Right renal pelvis (tissue), 4 donors: ENCODE measurements around the gene MAPKAPK3. TPM values are rescaled to one million over a fixed set of nuclear protein-coding genes. Genes with fewer than 3 reads are reported as not detected.

ENCODE experiments used
- DNase-seq, 4 donors: peaks; one replicate each; pipeline ENCODE4 v3.0.0-alpha.2; 2013; ENCODE audit warnings: low read depth in 4 of 4, low spot score in 3 of 4, missing footprints in 1 of 4
- polyA plus RNA-seq, 4 donors: library from polyadenylated mRNA; unstranded; fragments of 120-200 nt; gene quantifications; one replicate each; pipeline ENCODE4 v1.2.1, GENCODE V29; 2013; ENCODE audit not compliant: insufficient read length in 4 of 4

The MAPKAPK3 gene
- 10 to 100 TPM; 56.8 to 67.9 (median 60.7) TPM for polyA plus RNA-seq

DNA sequence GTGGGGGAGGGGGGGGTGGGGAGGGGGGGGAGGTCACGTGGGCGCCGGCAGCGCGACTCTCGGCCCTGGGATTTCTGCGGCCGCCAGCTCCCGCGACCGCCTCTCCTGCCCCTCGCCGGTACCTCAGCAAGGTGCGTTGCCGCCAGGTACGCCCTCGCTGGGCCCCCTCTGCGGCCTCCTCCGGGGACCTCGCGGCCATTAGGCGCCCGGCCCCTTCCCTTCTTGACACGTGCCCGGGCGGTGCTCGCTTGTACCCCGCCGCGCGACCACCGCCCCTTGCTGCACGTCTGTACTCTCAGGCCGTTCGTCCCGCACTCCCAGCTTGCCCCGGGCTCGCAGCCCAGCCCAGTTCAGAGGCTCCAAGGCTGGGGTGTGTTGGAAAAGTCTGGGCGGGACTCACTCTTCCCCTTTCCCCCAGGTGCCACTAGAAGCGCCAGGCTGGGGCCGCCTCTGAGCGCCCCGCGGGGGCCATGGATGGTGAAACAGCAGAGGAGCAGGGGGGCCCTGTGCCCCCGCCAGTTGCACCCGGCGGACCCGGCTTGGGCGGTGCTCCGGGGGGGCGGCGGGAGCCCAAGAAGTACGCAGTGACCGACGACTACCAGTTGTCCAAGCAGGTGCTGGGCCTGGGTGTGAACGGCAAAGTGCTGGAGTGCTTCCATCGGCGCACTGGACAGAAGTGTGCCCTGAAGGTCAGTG lies at the start of gene MAPKAPK3:
MAPKAPK3 (plus strand) TSS at position 56 of the 696 bp plus-strand sequence; CDS start at position 471, 415 bp downstream.
- DNase-seq = no peak

DNA sequence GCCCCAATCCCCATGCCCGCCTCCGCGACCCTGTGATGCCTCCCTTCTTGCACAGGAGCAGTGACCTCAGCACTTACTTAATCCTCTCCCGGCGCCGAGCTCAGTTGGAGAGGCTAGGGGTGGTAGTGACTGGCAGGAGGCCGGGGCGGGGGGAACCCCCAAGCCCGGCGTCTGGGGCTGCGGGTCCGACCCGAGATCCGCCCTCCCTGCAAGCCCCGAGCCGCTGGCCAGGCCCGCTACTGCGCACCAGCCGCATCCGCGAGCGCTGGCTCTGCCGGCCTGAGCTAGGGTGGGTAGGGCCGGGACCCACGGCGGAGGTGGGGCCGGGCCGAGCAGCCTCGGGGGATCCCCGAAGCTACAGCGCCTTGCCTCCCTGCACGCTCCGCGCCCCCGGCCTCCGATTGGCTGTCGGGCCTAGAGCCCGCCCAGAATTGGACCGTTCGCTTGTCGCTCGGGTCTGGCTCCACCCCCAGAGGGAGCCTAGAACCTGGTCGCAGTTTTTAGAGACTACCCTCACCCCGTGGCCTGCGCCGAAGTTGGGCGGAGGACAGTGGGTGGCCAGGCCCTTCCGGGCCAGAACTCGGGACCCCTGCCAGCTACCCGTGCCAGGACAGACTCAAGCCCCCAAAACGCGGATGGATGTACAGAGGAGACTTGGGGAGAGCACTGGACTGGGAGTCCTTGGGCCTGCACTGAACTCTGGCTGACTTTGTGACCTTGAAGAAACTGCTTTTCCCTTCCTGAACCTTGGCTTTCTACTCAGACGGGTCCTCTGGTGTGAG lies 49.4 kb upstream of the MAPKAPK3 start, which contains the start of gene C3orf18:
C3orf18 (minus strand) TSS at position 362 of the 782 bp plus-strand sequence. CDS start 2,048 bp downstream, outside the sequence.
- DNase-seq = peak; percentile 58 to 72 (median 67)

DNA sequence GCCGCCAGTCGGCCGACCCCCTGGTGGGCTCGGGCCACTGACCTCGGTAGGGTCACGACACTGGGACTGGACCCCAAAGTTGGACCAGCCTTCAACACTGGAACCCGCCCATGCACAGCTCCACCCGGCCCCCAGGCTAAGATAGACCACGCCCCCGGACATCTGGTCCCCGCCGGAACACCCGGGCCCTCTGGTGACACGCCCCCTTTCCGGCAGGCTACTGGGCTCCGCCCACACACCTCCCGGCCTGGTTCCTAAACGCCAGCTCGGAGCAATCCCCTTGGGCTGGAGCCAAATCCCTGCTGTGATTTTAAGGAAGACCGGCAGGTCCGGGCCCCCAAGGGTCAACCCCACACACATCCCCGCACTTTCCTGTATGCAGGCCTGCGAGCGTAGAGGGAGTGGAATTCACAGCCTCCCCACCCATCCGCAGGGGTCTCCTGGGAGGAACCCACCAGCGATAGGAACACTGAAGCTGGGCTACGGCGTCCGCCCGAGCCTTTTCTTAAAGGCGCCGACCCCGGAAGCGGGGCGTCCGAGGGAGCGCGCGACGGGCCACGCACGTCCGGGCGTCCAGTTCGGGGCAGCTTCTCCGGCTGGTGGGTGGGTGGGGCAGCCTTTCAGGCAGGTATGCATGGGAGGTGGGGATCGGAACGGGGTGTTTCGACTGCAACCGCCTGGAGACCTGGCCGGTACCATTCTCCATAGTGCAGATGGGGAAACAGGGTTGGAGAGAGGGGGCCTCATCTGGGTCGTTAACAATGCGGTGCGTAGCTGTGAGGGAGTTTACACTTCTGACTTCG lies 47.8 kb upstream of the MAPKAPK3 start, which contains the start of gene HEMK1:
HEMK1 (plus strand) TSS at position 576 of the 803 bp plus-strand sequence. CDS start 1,583 bp downstream, outside the sequence.
- peak; percentile 89 to 95 (median 93) for DNase-seq

DNA sequence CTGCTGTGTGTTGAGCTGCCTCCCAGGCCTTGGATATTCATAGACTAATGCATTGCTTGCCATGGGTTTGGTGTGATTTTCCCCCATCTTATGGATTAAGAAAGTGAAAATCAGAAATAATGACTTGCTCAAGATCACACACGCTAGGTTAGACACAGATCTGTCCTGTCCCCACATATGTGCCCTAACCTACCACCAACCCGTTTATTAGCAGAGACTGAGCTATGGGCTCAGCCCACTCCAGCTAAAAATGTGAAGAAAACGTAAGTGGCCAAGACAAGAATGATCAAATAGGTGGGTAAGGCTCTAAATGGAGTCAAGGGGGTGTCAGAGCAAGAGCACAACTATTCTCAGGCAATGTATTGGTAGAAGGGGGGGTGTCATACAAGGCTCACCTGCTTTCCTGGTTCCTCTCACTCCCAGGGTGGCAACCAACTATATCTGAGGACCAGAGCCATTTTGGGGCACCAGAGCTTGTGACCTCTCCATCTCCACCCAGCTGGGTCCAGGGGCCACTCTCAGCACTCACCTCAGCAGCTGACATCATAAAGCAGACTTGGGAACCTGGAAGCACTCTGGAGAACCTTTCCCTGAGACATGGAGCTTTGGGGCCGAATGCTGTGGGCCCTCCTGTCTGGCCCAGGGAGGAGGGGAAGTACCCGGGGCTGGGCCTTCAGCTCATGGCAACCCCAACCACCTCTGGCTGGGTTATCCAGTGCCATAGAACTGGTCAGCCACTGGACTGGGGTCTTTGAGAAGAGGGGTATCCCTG lies 46.3 kb upstream of the MAPKAPK3 start:
- no peak for DNase-seq

DNA sequence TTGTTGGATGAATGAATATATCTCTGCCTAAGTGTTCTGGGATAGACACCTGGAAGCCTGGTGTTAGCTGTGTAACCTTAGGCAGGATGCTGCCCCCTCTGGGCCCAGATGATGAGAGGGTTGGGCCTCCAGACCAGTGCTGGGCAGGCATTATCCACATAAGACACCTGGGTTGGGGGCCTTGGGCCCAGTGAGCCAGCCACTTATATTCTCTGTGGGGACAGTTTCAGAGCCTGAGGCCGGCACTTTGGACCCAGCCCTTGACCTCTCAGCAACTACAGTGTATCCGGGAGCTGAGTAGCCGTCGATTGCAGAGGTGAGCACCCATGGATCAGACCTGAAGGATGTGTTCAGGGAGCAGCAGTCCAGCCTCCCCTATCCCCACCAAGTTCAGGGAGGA lies 45.5 kb upstream of the MAPKAPK3 start:
- no peak for DNase-seq

DNA sequence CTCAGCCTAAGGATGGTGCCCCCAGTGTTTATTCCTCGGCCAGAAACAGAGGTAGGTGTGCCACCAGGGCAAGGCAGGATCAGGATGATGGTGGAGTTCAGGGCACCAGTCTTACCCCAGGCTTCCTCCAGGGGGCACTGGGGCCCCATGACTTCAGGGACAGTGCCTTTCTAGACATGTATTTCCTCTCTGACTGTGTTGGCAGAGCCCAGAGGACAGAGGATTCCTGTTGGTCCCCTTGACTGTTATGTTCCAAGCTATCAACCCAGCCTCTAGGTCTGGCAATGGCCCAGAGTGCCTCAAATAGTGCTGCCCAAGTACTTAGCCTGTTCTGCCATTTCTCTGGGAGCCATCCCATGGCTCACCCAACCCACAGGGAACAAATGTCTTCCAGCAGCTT lies 44.8 kb upstream of the MAPKAPK3 start:
- DNase-seq = peak in 2 of 4 donors; percentile 41 to 57

DNA sequence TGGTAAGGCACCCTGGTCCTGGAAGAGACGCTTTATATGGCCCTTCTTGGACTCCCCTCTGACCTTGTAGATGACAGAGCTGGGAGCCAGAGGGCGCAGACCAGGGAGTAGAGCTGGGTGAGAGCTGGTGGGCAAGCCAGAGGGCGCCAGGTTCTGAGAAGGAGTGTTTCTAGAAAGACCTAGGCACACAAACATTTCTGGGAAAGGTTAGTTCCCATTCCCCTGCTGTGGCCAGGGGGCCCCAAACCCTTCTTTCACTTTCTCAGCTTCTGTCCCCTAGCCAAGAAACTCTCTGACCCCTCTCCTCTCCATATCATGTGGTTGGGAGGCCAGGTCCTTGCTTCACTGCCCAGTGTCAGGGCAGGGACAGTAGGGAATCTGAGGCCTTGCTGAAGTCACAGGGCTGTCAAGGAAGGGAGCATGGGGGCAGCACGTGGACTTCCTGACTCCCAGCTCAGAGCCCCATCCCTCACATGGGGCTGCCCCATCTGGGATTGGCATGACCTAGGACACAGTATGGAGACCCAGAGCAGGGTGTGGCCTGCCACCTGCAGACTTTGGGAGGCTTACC lies 44.1 kb upstream of the MAPKAPK3 start:
- DNase-seq = no peak

DNA sequence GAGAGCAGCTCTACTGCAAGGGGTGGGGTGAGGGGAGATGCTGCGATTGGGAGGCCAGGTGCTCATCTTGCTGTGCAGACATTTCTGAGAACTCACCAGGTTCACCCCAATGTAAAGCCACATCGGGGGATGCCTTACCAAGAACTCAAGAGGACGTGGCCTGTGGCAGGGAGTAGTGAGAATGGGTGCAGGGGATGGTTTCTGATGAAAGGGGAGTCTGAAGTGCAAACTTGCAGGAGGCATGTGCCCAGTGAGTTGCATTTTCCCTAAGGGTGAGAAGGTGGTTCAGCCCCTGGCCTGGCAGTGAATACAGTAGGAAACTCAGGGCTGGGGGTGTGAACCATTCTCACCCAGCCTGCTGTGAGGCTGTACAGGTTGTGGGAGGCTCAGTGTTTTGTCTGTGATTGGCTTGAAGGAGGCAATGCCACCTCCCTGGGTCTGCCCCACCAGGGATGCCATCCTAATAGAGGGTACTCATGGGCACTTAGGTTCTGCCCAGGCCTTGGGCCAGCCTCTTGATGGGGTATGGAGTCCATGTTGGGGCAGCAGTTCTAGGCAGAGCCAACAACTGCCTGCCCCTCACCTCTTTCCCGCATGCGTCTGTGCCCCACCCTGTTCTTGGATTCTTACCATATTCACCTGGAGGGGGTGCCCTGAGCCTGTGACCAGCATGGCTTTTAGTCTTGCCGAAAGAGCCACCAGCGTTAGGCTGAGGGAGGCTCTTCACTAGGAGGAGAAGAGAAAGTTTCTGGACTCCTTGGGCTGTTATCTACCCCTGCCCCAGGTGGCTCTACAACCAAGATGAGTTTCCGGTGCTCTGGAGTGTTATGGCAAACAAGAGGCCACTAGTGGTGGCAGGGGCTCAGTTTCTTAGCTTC lies 43.1 kb upstream of the MAPKAPK3 start:
- DNase-seq = no peak

DNA sequence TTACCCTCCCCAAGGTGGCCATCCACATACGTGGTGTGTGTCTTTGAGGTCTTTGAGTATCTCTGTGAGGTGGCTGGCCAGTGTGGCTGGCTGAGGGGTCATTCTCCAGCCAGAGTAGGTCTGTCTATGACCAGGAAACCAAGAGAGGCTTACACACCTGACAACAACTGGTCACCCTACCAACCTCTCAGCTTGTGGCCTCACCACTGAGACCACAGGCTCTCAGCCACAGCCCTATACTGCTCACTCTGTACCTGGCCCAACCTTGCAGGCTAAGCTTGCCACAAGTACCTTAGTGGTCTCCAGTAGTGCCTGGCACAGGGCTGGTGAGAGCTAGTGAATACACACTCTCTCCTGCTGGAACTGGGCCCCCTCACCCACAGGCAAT lies 42.5 kb upstream of the MAPKAPK3 start:
- DNase-seq = no peak

DNA sequence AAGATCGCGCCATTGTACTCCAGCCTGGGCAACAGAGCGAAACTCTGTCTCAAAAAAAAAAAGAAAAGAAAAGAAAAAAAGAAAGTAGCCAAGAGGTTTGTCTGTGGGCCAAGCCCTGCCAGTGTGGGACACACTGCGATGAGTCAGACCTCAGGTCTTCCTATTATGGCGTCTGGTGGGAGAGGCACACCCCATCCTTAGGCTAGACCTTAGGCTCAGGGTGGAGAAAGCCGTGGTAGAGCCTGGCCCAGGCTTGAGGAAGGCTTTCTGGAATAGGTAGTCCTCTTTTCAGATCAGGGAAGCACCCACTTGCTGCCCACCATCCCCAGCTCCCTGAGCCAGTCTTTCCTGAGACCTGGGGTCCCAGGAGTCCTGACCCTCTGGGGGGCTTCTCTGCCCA lies 41.6 kb upstream of the MAPKAPK3 start:
- DNase-seq = no peak

DNA sequence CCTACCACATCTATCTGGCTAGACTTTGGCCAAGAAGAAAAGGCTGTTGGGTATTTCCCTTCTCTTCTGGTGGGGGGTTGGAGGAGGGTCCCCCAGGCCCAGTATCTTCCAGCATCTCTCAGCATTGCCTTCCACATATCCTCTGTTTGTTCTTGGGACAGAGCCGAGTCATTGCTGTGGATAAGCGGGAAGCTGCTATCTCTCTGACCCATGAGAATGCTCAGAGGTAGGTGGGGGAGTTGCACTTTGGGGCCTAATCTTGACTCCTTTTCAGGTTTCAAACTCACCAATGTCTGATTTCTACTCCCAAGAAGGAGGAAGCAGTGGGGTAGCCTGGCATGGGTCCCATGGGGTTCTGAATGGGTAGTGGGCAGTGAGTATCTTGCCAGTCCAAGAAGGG lies 39.6 kb upstream of the MAPKAPK3 start:
- no peak for DNase-seq

DNA sequence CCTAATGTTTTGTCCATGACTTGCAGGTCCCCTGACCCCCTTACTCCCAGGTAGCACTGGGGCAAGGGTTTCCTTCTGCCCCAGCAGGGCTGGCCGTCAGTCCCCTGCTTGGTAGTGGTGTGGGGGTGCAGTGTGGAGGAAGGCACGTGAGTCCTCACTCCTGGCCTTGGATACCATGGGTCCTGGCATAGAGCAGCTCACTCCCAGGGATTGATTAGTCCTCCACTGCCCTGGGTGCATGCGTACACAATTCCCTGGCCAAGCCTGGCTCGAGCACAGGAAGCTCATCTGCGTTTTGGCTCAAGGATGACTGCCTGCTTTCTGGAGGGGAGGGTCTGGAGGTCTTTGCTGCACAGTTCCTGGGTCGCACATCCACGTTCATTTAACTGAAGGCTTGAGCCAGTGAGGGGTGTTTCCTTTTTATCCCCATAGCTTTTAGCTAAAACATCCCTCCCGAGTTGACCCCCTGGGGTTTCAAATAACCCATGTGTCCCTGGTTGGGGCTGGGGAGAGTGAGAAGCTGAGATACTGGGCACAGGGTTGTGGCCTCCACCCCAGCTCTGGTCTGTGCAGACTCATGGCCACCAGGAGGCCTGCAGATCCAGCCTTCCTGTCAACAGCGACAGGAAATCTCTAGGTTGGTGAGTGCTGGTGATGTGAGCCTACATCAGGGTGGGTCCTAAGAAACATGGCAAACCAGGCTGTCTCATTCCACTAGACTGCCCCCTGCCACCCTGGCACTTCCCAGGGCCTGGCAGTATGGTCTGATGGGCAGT lies 36.1 kb upstream of the MAPKAPK3 start:
- DNase-seq = no peak

DNA sequence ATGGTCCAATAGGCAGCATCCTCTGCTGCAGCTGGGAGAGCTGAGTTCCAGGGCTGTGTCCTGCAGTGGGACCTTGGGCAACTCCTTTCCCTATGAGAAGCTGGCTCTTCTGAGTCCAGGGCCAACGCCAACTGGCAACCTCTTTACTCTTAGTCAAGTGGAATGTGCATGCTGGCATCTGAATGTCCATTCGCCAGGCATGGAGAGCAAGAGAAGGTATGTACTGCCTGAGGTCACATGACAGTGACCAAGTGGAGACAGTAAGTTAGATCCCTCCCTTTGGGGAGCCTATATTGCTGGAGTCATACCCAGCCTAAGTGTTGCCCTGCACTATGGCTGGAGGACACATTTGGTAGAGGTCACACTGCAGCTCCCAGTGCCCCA lies 35.5 kb upstream of the MAPKAPK3 start:
- DNase-seq = no peak

DNA sequence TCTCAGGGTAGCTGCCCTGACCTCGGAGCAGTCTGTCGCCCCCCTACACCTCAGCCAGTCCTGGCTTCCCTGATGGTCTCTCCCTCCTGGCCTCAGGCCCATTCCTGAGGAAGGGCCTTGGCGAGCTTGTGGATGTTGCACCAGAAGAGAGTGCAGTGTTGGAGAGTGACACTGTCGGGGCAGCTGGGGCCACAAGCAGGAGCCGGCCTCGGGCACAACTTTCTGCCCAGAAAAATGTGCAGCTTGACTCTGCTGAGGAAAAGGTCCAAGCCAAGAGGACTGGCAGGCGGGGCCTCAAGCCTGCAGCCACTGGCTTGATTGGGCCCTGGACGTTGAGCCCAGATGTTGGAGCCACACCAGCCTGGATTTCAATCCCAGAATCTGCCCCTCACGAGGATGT lies 34.9 kb upstream of the MAPKAPK3 start:
- no peak for DNase-seq

DNA sequence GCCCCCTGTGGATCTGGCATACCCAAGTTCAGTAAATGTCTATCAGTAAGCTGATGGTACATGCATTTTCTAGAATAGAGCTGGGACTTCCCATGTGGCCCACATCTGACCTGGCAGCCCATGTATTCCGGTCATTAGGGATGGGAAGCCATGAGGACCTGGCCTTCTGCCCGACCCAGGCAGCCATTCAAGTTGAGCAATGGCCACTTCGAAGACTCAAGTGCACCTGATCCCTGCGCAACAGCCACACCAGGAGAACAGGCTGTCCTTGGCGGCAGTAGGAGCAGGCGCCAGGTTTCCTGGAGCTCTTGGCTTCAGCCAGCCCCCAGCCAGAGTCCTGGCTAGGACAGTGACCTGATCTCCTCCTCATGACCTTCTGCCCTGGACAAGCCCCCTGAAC lies 33.1 kb upstream of the MAPKAPK3 start:
- DNase-seq = no peak

DNA sequence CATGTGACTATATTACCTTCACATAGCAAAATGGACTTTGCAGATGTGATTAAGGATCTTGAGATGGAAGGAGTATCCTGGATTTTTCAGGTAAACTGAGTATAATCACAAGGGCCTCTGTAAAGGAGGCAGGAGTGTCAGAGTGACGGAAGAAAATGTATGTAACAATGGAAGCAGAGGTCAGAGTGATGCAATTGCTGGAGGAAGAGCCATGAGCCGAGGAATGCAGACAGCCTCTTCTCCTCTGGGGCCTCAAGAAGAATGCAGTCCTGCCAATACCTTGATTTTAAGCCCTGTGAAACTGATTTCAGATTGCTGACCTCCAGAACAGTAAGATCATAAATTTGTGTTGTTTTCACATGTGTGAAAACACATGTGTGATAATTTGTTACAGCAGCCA lies 32.6 kb upstream of the MAPKAPK3 start:
- DNase-seq = no peak

DNA sequence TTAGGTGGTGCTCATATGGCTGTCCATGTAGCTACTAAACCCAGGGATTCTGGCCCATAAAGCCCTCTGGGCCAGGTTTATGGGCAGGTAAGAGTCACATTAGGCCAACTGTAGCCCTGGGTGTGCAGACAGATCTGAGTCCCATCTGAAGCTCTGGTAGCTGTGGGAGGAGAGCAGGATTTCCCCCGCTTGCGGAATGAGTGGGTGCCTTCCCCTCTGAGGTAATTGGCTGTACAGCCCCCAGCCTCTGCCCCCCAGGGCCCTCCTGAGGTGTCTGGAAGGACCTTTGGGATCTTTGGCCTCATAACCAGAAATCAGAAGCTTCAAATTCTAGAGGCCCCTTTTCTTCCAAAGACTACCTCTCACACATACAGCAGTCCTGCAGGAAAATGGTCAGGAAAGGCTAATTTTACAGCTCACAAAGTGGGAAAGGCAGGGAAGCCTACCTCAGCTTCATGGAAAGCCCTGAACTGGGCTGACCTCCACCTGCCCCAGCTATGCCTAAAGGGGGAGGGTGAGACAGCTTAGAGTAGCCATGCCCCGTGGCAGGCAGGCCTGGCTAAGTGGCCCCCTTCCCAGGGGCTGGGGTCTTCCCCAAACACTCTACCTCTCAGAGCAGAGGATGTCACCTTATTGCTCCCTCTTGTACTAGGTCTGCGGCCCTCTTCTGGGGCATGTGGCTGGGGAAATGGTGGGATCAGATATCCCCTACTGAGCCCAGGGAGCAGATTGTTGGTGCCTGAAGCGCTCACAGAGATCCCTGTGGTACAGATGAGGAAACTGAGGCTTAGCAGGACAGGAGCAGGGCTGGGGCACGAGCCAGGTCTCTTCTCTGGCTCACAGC lies 30.8 kb upstream of the MAPKAPK3 start:
- DNase-seq = no peak
